Fibroblast of skin of abdomen (primary cell): ENCODE results near the gene PTH2. TPM values are rescaled to one million over a fixed set of nuclear protein-coding genes. Genes with fewer than 3 reads are reported as not detected.
"Not testable (repeated sequence)": the region's sequence is repeated elsewhere in the genome, so short reads cannot be mapped to it uniquely, and the experiment has no call there.

ENCODE experiments used
- DNase-seq: peaks from one replicate; pipeline ENCODE4 v3.0.0-alpha.2; 2013
- polyA plus RNA-seq, 2 experiments: library from polyadenylated mRNA; unstranded; fragments of 120-200 nt; gene quantifications; one replicate each; pipeline ENCODE4 v1.2.1, GENCODE V29; 2013; ENCODE audit not compliant: insufficient read length in 2 of 2

Gene PTH2
- polyA plus RNA-seq (2013, experiment 1 of 2; ENCODE audit: insufficient read length): not detected
- polyA plus RNA-seq (2013, experiment 2 of 2; ENCODE audit: insufficient read length): not detected

- no peak for DNase-seq
Measured at GRCh38 chr19:49423071-49423984, at the start of gene PTH2. TSS of gene PTH2 (minus strand) at chr19:49423441. CDS start at chr19:49423339, 102 bp downstream.

- DNase-seq: no peak
Measured at GRCh38 chr19:49472936-49473335, 49.7 kb upstream of the PTH2 start.

GRCh38 chr19:49470615-49470978, 47.4 kb upstream of the PTH2 start:
- DNase-seq: no peak

- DNase-seq: no peak
Measured at GRCh38 chr19:49469828-49470614, 46.8 kb upstream of the PTH2 start.

- DNase-seq: no peak
Measured at GRCh38 chr19:49468746-49469447, 45.7 kb upstream of the PTH2 start.

- DNase-seq: no peak
Measured at GRCh38 chr19:49468199-49468598, 45.0 kb upstream of the PTH2 start.

GRCh38 chr19:49465371-49465770, 42.1 kb upstream of the PTH2 start:
- DNase-seq: no peak

GRCh38 chr19:49463960-49464740, 40.9 kb upstream of the PTH2 start:
- no peak for DNase-seq

GRCh38 chr19:49462492-49462891, 39.3 kb upstream of the PTH2 start:
- no peak for DNase-seq

GRCh38 chr19:49461656-49462055, 38.4 kb upstream of the PTH2 start:
- DNase-seq: no peak

- not testable (repeated sequence) for DNase-seq
Measured at GRCh38 chr19:49461130-49461529, 37.9 kb upstream of the PTH2 start.

GRCh38 chr19:49459388-49459787, 36.1 kb upstream of the PTH2 start:
- DNase-seq: no peak

- no peak for DNase-seq
Measured at GRCh38 chr19:49458567-49458903, 35.3 kb upstream of the PTH2 start.

GRCh38 chr19:49456326-49456725, 33.1 kb upstream of the PTH2 start:
- no peak for DNase-seq

GRCh38 chr19:49455773-49456172, 32.5 kb upstream of the PTH2 start:
- no peak for DNase-seq

- no peak for DNase-seq
Measured at GRCh38 chr19:49453757-49454240, 30.6 kb upstream of the PTH2 start.

GRCh38 chr19:49453013-49453756, 29.9 kb upstream of the PTH2 start, which contains the start of gene ALDH16A1:
TSS of gene ALDH16A1 (plus strand) at chr19:49453225. CDS start at chr19:49453332, 107 bp downstream.
- peak; percentile 98 for DNase-seq

- DNase-seq: peak; percentile 99
Measured at GRCh38 chr19:49451430-49452181, 28.4 kb upstream of the PTH2 start, which contains the start of gene PIH1D1. TSS of gene PIH1D1 (minus strand) at chr19:49451814. CDS start at chr19:49451574, 240 bp downstream.

GRCh38 chr19:49450405-49450804, 27.2 kb upstream of the PTH2 start:
- DNase-seq: no peak

GRCh38 chr19:49448432-49448786, 25.2 kb upstream of the PTH2 start:
- DNase-seq: no peak
